HEK293T (cell line): ENCODE measurements around the gene ASB10.

Experiments
- BHLHE40 ChIP-seq: fragments of 450-650 bp; IDR thresholded peaks from 2 replicates; pipeline ENCODE4 v1.6.1; 2016; ENCODE audit warnings: mild to moderate bottlenecking, moderate library complexity, borderline replicate concordance
- TF ChIP-seq, protein P1 (sequence below): fragments of 450-650 bp; IDR thresholded peaks from 2 replicates; pipeline ENCODE4 v1.6.1; 2016

DNA sequence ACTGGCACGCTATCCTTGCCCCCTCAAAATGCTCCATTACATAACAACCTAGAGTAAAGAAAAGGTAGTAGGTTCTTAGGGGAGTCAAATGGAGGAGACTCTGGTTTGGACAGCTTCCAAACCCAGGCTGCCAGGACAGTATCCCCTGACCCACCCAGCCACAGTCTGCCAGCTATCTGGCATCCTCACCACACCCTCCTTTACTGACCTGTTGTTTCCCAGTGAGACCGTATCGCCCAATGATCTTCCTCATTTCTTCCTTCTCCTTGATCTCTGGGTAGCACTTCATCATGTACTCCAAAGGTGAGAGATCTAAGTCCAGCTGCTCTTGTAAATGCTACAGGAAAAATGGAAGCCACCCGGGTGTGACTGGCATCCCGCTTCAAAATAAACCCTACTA is 28.3 kb upstream of the ASB10 start:
- TF ChIP-seq BHLHE40, result no peak
- TF ChIP-seq, protein P1, sequence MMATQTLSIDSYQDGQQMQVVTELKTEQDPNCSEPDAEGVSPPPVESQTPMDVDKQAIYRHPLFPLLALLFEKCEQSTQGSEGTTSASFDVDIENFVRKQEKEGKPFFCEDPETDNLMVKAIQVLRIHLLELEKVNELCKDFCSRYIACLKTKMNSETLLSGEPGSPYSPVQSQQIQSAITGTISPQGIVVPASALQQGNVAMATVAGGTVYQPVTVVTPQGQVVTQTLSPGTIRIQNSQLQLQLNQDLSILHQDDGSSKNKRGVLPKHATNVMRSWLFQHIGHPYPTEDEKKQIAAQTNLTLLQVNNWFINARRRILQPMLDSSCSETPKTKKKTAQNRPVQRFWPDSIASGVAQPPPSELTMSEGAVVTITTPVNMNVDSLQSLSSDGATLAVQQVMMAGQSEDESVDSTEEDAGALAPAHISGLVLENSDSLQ, result no peak
